CD4-positive, alpha-beta T cell (primary cell): ENCODE data around the gene FXR1. TPM values are rescaled to one million over a fixed set of nuclear protein-coding genes. Genes with fewer than 3 reads are reported as not detected.

ENCODE experiments used
- ATAC-seq: fragments of 200-7000 bp; cut with Tn5 transposase; one replicate; pipeline ENCODE4 v1.10.0; 2022; ENCODE audit warnings: mild to moderate bottlenecking; ENCODE audit not compliant: poor library complexity
- CTCF ChIA-PET: fragments of 350-600 bp; sonication (Branson Sonifier 250); formaldehyde crosslinking; loops from one replicate; lab custom pipeline; 2021; ENCODE audit warnings: antibody characterized with exemption, inconsistent platforms; lab: Charles Lee
- POLR2A ChIA-PET: fragments of 350-600 bp; sonication (Branson Sonifier 250); formaldehyde crosslinking; loops from one replicate; lab custom pipeline; 2021; ENCODE audit warnings: antibody characterized with exemption, inconsistent platforms; lab: Charles Lee
- DNase-seq, 14 experiments: peaks; one replicate each; pipeline ENCODE4 v3.0.0-alpha.2; 2013 to 2020; ENCODE audit warnings: mixed read lengths in 2 of 14
- H3K27ac ChIP-seq, 2 donors: one replicate each; pipeline versions ENCODE4 v1.5.1 to v1.7.0; 2013; ENCODE audit warnings: low read length in 2 of 2, low read depth in 1 of 2, mild to moderate bottlenecking in 1 of 2
- H3K27me3 ChIP-seq, 2 experiments: 1 replicate in 1 of 2; 2 replicates in 1 of 2; pipeline versions ENCODE4 v1.6.1 to v1.7.0; 2013; ENCODE audit warnings: low read length in 2 of 2, control low read depth in 1 of 2, mild to moderate bottlenecking in 1 of 2, moderate library complexity in 1 of 2; ENCODE audit not compliant: insufficient read depth in 2 of 2, control insufficient read depth in 1 of 2
- H3K36me3 ChIP-seq: one replicate; pipeline ENCODE4 v1.6.1; 2013; ENCODE audit warnings: low read length, control low read depth; ENCODE audit not compliant: insufficient read depth
- H3K4me1 ChIP-seq: one replicate; pipeline ENCODE4 v1.6.1; 2013; ENCODE audit warnings: low read length, control low read depth; ENCODE audit not compliant: insufficient read depth
- H3K4me3 ChIP-seq: one replicate; pipeline ENCODE4 v1.5.1; 2013; ENCODE audit warnings: mild to moderate bottlenecking, low read length, moderate library complexity
- H3K9me3 ChIP-seq, 2 experiments: 1 replicate in 1 of 2; 2 replicates in 1 of 2; pipeline versions ENCODE4 v1.6.1 to v1.7.0; 2013; ENCODE audit warnings: low read length in 2 of 2, mild to moderate bottlenecking in 2 of 2, control low read depth in 1 of 2, moderate library complexity in 1 of 2; ENCODE audit not compliant: control insufficient read depth in 1 of 2, insufficient read depth in 1 of 2
- H3K27ac Mint-ChIP-seq: one replicate; pipeline ENCODE4 v1.8.0; 2020; ENCODE audit warnings: mixed read lengths
- H3K27me3 Mint-ChIP-seq: one replicate; pipeline ENCODE4 v1.8.0; 2021; ENCODE audit warnings: mixed read lengths
- H3K36me3 Mint-ChIP-seq: one replicate; pipeline ENCODE4 v1.8.0; 2021; ENCODE audit warnings: low read depth, mixed read lengths
- H3K4me1 Mint-ChIP-seq: one replicate; pipeline ENCODE4 v1.8.0; 2021; ENCODE audit warnings: low read depth, mixed read lengths
- H3K4me3 Mint-ChIP-seq: one replicate; pipeline ENCODE4 v1.8.0; 2020; ENCODE audit warnings: mild to moderate bottlenecking, mixed read lengths
- H3K9me3 Mint-ChIP-seq: one replicate; pipeline ENCODE4 v1.8.0; 2020; ENCODE audit warnings: mixed read lengths
- intact Hi-C, 2 experiments: fragments of 100-400 bp; cut with DNase I in 1 of 2; cut with micrococcal nuclease in 1 of 2; formaldehyde crosslinking; loops; one replicate each; pipeline versions ENCODE4 v1.15.1 to v1.9.0; 2023 to 2025; cut with DNase I, micrococcal nuclease
- total RNA-seq, 174 experiments: library from RNA in 2 of 174; stranded (reverse) in 2 of 174; gene quantifications; one replicate each; pipeline ENCODE4 v1.2.3 and lab custom pipeline; 2021 to 2026
- TF ChIP-seq, protein P1 (sequence below): fragments of 200-600 bp; IDR thresholded peaks from one replicate; pipeline ENCODE4 v1.8.0; 2022; ENCODE audit warnings: antibody characterized with exemption, mild to moderate bottlenecking

The FXR1 gene
- total RNA-seq, 2 experiments from 2014 or later, result 172 to 174 TPM

DNA sequence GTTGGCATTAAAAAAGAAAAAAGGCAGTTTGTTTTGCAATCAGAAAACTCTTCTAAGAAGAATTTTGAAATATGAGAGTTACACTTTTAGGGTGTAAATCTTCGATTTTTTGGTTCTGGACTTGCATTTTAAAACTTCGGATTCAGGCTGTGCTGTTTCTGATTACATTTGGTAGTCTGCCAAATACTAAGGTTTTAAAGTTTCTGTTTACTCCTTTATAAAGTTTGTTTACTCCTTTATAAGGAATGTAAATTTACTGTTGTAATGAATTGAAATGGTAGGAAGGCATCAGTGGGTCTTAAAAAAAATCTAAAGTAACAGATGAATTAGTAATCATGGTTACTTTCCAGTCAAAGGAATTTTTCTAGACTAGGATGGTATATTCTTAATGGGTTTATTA, 14.1 kb downstream of the FXR1 start:
- TF ChIP-seq, protein P1, sequence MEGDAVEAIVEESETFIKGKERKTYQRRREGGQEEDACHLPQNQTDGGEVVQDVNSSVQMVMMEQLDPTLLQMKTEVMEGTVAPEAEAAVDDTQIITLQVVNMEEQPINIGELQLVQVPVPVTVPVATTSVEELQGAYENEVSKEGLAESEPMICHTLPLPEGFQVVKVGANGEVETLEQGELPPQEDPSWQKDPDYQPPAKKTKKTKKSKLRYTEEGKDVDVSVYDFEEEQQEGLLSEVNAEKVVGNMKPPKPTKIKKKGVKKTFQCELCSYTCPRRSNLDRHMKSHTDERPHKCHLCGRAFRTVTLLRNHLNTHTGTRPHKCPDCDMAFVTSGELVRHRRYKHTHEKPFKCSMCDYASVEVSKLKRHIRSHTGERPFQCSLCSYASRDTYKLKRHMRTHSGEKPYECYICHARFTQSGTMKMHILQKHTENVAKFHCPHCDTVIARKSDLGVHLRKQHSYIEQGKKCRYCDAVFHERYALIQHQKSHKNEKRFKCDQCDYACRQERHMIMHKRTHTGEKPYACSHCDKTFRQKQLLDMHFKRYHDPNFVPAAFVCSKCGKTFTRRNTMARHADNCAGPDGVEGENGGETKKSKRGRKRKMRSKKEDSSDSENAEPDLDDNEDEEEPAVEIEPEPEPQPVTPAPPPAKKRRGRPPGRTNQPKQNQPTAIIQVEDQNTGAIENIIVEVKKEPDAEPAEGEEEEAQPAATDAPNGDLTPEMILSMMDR, result no peak
- ATAC-seq, result no peak

DNA sequence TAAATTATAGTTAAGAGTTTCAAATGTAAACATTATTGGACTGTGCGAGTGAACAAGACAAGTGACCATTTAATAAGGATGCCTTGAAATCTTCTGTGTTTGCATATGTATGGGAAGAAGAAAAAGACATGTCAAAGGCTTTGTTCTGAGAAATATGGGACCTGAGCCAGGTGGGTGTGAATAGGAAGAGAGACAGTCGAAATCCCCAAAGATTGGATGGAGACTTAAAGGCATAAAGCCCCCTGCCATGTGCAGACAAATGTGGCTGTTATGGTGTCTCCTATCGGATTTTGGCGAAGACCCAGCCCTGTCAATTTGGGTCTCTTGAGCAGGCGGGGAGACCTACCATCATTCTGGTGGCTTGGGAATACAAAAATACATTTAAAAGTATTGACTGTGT, 16.9 kb downstream of the FXR1 start:
- Histone ChIP-seq H3K4me1 (peaks cover 21% of the 10 kb centered on the region), H3K27me3 (no peaks in the 10 kb centered on the region), H3K27ac (no peak overlapping the region), H3K9me3 (no peaks in the 10 kb centered on the region), H3K4me3 (no peak overlapping the region), H3K36me3 (peaks cover 4% of the 10 kb centered on the region)
- ATAC-seq (no peak), DNase-seq (no peak)
- Mint-ChIP-seq H3K36me3 (peaks cover 24% of the 10 kb centered on the region), H3K27ac (no peak overlapping the region), H3K4me3 (no peak overlapping the region), H3K27me3 (no peaks in the 10 kb centered on the region), H3K9me3 (no peaks in the 10 kb centered on the region), H3K4me1 (peaks cover 82% of the 10 kb centered on the region)
- ChIA-PET POLR2A (interaction anchor here (1.1 kb wide), 1 partner anchor 17 kb away, joined by 3 read pairs; the partner anchor contains the start of gene FXR1), CTCF (interaction anchor here (1.1 kb wide), 1 partner anchor 17 kb away, joined by 4 read pairs; the partner anchor contains the start of gene FXR1)
- intact Hi-C loops, result no loop called here
- TF ChIP-seq, protein P1, result no peak

More for the DNA sequence above, 14.1 kb downstream of the FXR1 start:
- intact Hi-C loops, result no loop called here
- Histone ChIP-seq H3K9me3 (no peaks in the 10 kb centered on the region), H3K27ac (no peak overlapping the region), H3K4me3 (no peak overlapping the region), H3K4me1 (peaks cover 27% of the 10 kb centered on the region), H3K27me3 (no peaks in the 10 kb centered on the region), H3K36me3 (peaks cover 7% of the 10 kb centered on the region)
- H3K4me3 Mint-ChIP-seq, result no peak overlapping the region
- peak overlapping the region; percentile 59 for H3K27ac Mint-ChIP-seq
- peaks cover 21% of the 10 kb centered on the region for H3K36me3 Mint-ChIP-seq
- CTCF ChIA-PET, result interaction anchor here (0.6 to 1.8 kb wide), 2 partner anchors 14 to 26 kb away, joined by 3 to 4 read pairs; partner anchors contain the start of gene FXR1
- H3K27me3 Mint-ChIP-seq, result no peaks in the 10 kb centered on the region
- POLR2A ChIA-PET, result interaction anchor here (1.2 kb wide), 1 partner anchor 15 kb away, joined by 3 read pairs; no protein-coding TSS in a partner anchor
- no peaks in the 10 kb centered on the region for H3K9me3 Mint-ChIP-seq
- no peak for DNase-seq
- peaks cover 92% of the 10 kb centered on the region for H3K4me1 Mint-ChIP-seq

DNA sequence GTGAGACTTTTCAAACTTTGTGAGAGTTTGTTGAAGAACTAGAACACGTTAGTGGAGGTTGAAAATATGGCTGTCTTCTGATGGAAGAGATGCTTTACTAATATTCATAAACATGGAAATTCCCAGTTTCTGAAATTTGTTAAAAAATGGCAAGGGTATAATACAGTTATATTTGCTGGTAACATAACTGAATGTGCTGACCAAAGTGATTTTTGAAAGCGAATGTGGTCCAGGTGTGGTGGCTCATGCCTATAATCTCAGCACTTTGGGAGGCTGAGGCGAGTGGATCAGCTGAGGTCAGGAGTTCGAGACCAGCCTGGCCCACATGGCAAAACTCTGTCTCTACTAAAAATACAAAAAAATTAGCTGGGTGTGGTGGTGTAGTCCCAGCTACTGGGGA, 18.1 kb downstream of the FXR1 start:
- H3K27ac ChIP-seq, result no peak overlapping the region
- TF ChIP-seq, protein P1, result no peak
- DNase-seq, result no peak
- POLR2A ChIA-PET, result interaction anchor here (1.5 kb wide), 1 partner anchor 17 kb away, joined by 6 read pairs; the partner anchor contains the start of gene FXR1
- Mint-ChIP-seq H3K4me1 (peaks cover 71% of the 10 kb centered on the region), H3K27ac (no peak overlapping the region), H3K36me3 (peaks cover 35% of the 10 kb centered on the region), H3K27me3 (no peaks in the 10 kb centered on the region), H3K4me3 (peak overlapping the region; percentile 14), H3K9me3 (no peaks in the 10 kb centered on the region)
- no peak overlapping the region for H3K4me3 ChIP-seq
- peaks cover 16% of the 10 kb centered on the region for H3K4me1 ChIP-seq
- no peaks in the 10 kb centered on the region for H3K9me3 ChIP-seq
- ATAC-seq, result no peak
- H3K36me3 ChIP-seq, result peaks cover 15% of the 10 kb centered on the region
- CTCF ChIA-PET, result no interaction called here
- intact Hi-C loops, result no loop called here
- H3K27me3 ChIP-seq, result no peaks in the 10 kb centered on the region
